Endodermal cell (in vitro differentiated cells): ENCODE measurements around the gene DUS1L. TPM values are rescaled to one million over a fixed set of nuclear protein-coding genes. Genes with fewer than 3 reads are reported as not detected.

Experiments
- DNase-seq: peaks from one replicate; pipeline ENCODE4 v3.0.0-alpha.2; 2017
- H3K27ac ChIP-seq: 2 replicates; pipeline ENCODE4 v1.5.1; 2013; ENCODE audit warnings: mild to moderate bottlenecking, low read depth, low read length, moderate library complexity
- H3K27me3 ChIP-seq: 2 replicates; pipeline ENCODE4 v1.6.1; 2013; ENCODE audit warnings: mild to moderate bottlenecking, low read length, moderate library complexity; ENCODE audit not compliant: insufficient read depth, control insufficient read depth, poor library complexity, severe bottlenecking
- H3K36me3 ChIP-seq: 2 replicates; pipeline ENCODE4 v1.7.0; 2013; ENCODE audit warnings: mild to moderate bottlenecking, low read length, moderate library complexity; ENCODE audit not compliant: control insufficient read depth, insufficient read depth
- H3K4me1 ChIP-seq: one replicate; pipeline ENCODE4 v1.7.0; 2013; ENCODE audit warnings: low read length; ENCODE audit not compliant: control insufficient read depth, insufficient read depth
- H3K4me3 ChIP-seq: 2 replicates; pipeline ENCODE4 v1.5.1; 2013; ENCODE audit warnings: mild to moderate bottlenecking, low read length, moderate library complexity
- H3K9ac ChIP-seq: 2 replicates; pipeline ENCODE4 v1.6.1; 2013; ENCODE audit warnings: mild to moderate bottlenecking, low read length, moderate library complexity; ENCODE audit not compliant: poor library complexity, severe bottlenecking; ENCODE audit errors: extremely low read depth
- H3K9me3 ChIP-seq: 2 replicates; pipeline ENCODE4 v1.6.1; 2013; ENCODE audit warnings: mild to moderate bottlenecking, low read length, moderate library complexity; ENCODE audit not compliant: control insufficient read depth
- H3K27ac Mint-ChIP-seq: 2 replicates; pipeline ENCODE4 v1.8.0; 2020; ENCODE audit warnings: mixed read lengths
- H3K27me3 Mint-ChIP-seq: 2 replicates; pipeline ENCODE4 v1.8.0; 2021; ENCODE audit warnings: mild to moderate bottlenecking, mixed read lengths; ENCODE audit not compliant: insufficient read depth
- H3K36me3 Mint-ChIP-seq: 2 replicates; pipeline ENCODE4 v1.8.0; 2020; ENCODE audit warnings: low read depth, mixed read lengths
- H3K4me1 Mint-ChIP-seq: 2 replicates; pipeline ENCODE4 v1.8.0; 2020; ENCODE audit warnings: mixed read lengths
- H3K4me3 Mint-ChIP-seq: 2 replicates; pipeline ENCODE4 v1.8.0; 2020; ENCODE audit warnings: mild to moderate bottlenecking, moderate library complexity, mixed read lengths
- H3K9me3 Mint-ChIP-seq: 2 replicates; pipeline ENCODE4 v1.8.0; 2020; ENCODE audit warnings: mild to moderate bottlenecking, mixed read lengths
- WGBS, 2 experiments: methylation state at CpG; one replicate each; pipeline versions ENCODE4 v1.1.5 to v1.1.7; 2013; ENCODE audit warnings: missing lambda C conversion rate in 2 of 2, mixed read lengths in 1 of 2; ENCODE audit not compliant: insufficient coverage in 1 of 2, insufficient read length in 1 of 2; 5-methylcytosine and 5-hydroxymethylcytosine counted together
- total RNA-seq, 2 donors: library from RNA; stranded (reverse); fragmentation: NEBNext Ultra II Directional in 1 of 2; extraction: Animal tissue kit (Norgen Biotek cat#: 25700) in 1 of 2; gene quantifications; 2 replicates in 1 of 2; 3 replicates in 1 of 2; pipeline ENCODE4 v1.2.1, GENCODE V29; 2021
- TF ChIP-seq, protein P1 (sequence below): fragments of 200-600 bp; sonication (generic); conservative IDR thresholded peaks from 2 replicates; pipeline ENCODE4 v1.5.0; 2021; ENCODE audit warnings: antibody characterized with exemption, mild to moderate bottlenecking

DUS1L gene
- total RNA-seq, 2 donors from 2014 or later, result 85.3 to 108 TPM

DNA sequence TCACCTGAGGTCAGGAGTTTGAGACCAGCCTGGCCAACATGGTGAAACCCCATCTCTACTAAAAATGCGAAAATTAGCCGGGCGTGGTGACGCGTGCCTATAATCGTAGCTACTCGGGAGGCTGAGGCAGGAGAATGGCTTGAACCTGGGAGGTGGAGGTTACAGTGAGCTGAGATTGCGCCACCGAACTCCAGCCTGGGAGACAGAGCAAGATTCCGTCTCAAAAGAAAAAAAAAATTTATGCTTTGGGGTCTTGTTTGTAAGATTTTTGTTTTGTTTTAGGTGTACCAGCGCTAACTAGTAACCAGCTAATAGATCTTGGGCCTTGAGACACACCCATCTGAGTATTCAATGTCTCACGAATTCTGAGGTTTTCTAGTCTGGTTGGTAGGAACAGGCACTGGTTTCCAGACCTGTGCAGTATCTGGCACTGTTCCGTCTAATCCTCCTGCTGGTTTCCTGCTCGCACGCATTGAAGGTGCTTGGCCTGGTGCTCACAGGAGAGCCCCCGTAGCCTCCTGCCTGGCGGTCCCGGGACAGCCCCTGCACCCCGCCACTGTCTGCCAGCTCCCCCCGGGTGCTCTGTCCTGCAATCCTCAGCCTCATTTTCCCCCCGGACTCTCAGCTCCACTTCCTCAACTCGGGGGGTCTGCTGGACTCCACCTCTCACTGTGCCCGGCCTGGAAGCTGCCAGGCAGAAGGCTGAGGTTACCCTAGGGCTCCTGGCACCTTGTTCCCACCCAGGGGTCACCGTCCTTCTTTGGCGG lies 10.6 kb upstream of the DUS1L start:
- Histone ChIP-seq H3K27me3 (no peaks in the 10 kb centered on the region), H3K4me1 (no peaks in the 10 kb centered on the region), H3K27ac (peak overlapping the region; percentile 40), H3K36me3 (peaks cover 13% of the 10 kb centered on the region), H3K4me3 (no peak overlapping the region), H3K9me3 (no peaks in the 10 kb centered on the region), H3K9ac (no peak overlapping the region)
- TF ChIP-seq, protein P1, sequence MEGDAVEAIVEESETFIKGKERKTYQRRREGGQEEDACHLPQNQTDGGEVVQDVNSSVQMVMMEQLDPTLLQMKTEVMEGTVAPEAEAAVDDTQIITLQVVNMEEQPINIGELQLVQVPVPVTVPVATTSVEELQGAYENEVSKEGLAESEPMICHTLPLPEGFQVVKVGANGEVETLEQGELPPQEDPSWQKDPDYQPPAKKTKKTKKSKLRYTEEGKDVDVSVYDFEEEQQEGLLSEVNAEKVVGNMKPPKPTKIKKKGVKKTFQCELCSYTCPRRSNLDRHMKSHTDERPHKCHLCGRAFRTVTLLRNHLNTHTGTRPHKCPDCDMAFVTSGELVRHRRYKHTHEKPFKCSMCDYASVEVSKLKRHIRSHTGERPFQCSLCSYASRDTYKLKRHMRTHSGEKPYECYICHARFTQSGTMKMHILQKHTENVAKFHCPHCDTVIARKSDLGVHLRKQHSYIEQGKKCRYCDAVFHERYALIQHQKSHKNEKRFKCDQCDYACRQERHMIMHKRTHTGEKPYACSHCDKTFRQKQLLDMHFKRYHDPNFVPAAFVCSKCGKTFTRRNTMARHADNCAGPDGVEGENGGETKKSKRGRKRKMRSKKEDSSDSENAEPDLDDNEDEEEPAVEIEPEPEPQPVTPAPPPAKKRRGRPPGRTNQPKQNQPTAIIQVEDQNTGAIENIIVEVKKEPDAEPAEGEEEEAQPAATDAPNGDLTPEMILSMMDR, result no peak
- H3K4me1 Mint-ChIP-seq, result no peaks in the 10 kb centered on the region
- H3K36me3 Mint-ChIP-seq, result peaks cover 21% of the 10 kb centered on the region
- no peak for DNase-seq
- H3K9me3 Mint-ChIP-seq, result no peaks in the 10 kb centered on the region
- no peak overlapping the region for H3K4me3 Mint-ChIP-seq
- H3K27me3 Mint-ChIP-seq, result peaks cover 12% of the 10 kb centered on the region
- peak overlapping the region; percentile 35 for H3K27ac Mint-ChIP-seq
- WGBS, 2 experiments, result 93% methylated on average over 19 to 25 of the region's 25 CpGs

DNA sequence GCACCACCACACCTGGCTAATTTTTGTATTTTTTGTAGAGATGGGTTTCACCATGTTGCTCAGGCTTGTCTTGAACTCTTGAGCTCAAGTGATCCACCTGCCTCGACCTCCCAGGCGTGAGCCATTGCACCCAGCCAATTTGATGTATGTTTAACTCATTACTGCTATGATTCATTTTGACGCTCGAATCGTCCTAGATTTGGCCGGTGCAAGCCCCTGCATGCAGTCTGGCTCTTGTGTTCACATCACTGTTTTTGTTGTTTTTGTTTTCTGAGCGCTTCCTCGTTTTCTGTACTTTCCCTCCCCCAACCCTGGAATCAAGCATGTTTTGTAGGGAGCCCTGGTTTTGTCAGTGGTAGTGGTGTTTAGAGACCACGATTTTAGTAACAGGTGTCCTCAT lies 7.8 kb upstream of the DUS1L start:
- no peak overlapping the region for H3K9ac ChIP-seq
- DNase-seq, result no peak
- H3K4me1 ChIP-seq, result no peaks in the 10 kb centered on the region
- H3K9me3 Mint-ChIP-seq, result no peaks in the 10 kb centered on the region
- WGBS, 2 experiments, result 85 to 89% methylated on average over 7 to 9 of the region's 9 CpGs
- H3K4me3 ChIP-seq, result no peak overlapping the region
- no peak overlapping the region for H3K27ac ChIP-seq
- no peak overlapping the region for H3K27ac Mint-ChIP-seq
- no peak overlapping the region for H3K4me3 Mint-ChIP-seq
- H3K4me1 Mint-ChIP-seq, result no peaks in the 10 kb centered on the region
- TF ChIP-seq, protein P1, result no peak
- H3K36me3 Mint-ChIP-seq, result peaks cover 3% of the 10 kb centered on the region
- H3K27me3 Mint-ChIP-seq, result peaks cover 22% of the 10 kb centered on the region
- no peaks in the 10 kb centered on the region for H3K36me3 ChIP-seq
- H3K27me3 ChIP-seq, result peaks cover 10% of the 10 kb centered on the region
- H3K9me3 ChIP-seq, result no peaks in the 10 kb centered on the region

DNA sequence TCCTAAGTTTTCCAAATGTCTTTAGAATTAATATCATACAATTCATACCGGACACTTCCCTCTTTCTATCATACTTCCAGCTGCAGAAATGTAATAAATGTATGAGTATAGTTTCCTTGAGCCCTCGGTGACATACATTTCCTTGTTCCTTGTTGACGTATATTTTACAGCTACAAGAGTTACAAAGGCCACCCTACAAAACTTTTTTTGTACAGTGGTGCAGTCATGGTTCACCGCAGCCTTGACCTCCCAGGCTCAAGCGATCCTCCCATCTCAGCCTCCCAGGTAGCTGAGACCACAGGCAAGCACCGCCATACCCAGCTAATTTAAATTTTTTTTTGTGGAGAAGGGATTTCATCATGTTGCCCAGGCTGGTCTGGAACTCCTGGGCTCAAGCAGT lies 7.2 kb upstream of the DUS1L start:
- Mint-ChIP-seq H3K27ac (no peak overlapping the region), H3K27me3 (peaks cover 22% of the 10 kb centered on the region), H3K4me1 (no peaks in the 10 kb centered on the region), H3K4me3 (no peak overlapping the region), H3K9me3 (no peaks in the 10 kb centered on the region), H3K36me3 (no peaks in the 10 kb centered on the region)
- H3K27me3 ChIP-seq, result peaks cover 10% of the 10 kb centered on the region
- H3K9ac ChIP-seq, result no peak overlapping the region
- 93 to 94% methylated on average over 3 to 5 of the region's 6 CpGs for WGBS, 2 experiments
- no peaks in the 10 kb centered on the region for H3K4me1 ChIP-seq
- H3K4me3 ChIP-seq, result no peak overlapping the region
- H3K27ac ChIP-seq, result no peak overlapping the region
- no peaks in the 10 kb centered on the region for H3K9me3 ChIP-seq
- TF ChIP-seq, protein P1, result no peak
- no peaks in the 10 kb centered on the region for H3K36me3 ChIP-seq
- no peak for DNase-seq
